Cardiac muscle cell (in vitro differentiated cells and primary cell): Measurements from ENCODE around the gene TRABD. TPM values are rescaled to one million over a fixed set of nuclear protein-coding genes. Genes with fewer than 3 reads are reported as not detected.
A peak's percentile ranks its signal among the peaks of the same experiment; 100 is the strongest.

Experiments
- DNase-seq, 2 donors: peaks; one replicate each; pipeline versions ENCODE4 v3.0.0 to v3.0.0-alpha.2; 2010 to 2017; ENCODE audit warnings: low read depth in 1 of 2, low spot score in 1 of 2
- H3K27ac ChIP-seq: fragments of 200-600 bp; sonication (generic); 2 replicates; pipeline ENCODE4 v1.5.1; 2016
- H3K27me3 ChIP-seq: fragments of 200-600 bp; sonication (generic); 2 replicates; pipeline ENCODE4 v1.6.0; 2016; ENCODE audit warnings: control low read depth
- H3K36me3 ChIP-seq: fragments of 200-600 bp; sonication (generic); 2 replicates; pipeline ENCODE4 v1.5.1; 2016; ENCODE audit warnings: control low read depth
- H3K4me1 ChIP-seq: fragments of 200-600 bp; sonication (generic); 2 replicates; pipeline ENCODE4 v1.8.1; 2017; ENCODE audit warnings: low read depth, mild to moderate bottlenecking, mixed run types
- H3K4me3 ChIP-seq: fragments of 200-600 bp; sonication (generic); 2 replicates; pipeline ENCODE4 v1.5.1; 2016; ENCODE audit warnings: mild to moderate bottlenecking
- H3K9me3 ChIP-seq: fragments of 200-600 bp; sonication (generic); 2 replicates; pipeline ENCODE4 v1.5.1; 2017; ENCODE audit warnings: low read depth, mild to moderate bottlenecking, control low read depth
- CTCF ChIP-seq: IDR thresholded peaks from 2 replicates; pipeline ENCODE4 v1.5.1; 2012; ENCODE audit warnings: low read depth, mild to moderate bottlenecking, low read length
- polyA plus RNA-seq: library from polyadenylated mRNA; unstranded; fragments of >200 nt; fragmentation: Nextera tagmentation; extraction: Ambion mirVana; gene quantifications from 2 replicates; pipeline ENCODE4 v1.2.1, GENCODE V29; 2016
- total RNA-seq: library from RNA; depleted of rRNA; stranded (reverse); fragments of >200 nt; gene quantifications from 2 replicates; pipeline ENCODE4 v1.2.3, GENCODE V29; 2016

Gene TRABD
- total and polyA plus RNA-seq, 2 experiments from 2014 or later: 50.7 to 59.6 TPM

DNA sequence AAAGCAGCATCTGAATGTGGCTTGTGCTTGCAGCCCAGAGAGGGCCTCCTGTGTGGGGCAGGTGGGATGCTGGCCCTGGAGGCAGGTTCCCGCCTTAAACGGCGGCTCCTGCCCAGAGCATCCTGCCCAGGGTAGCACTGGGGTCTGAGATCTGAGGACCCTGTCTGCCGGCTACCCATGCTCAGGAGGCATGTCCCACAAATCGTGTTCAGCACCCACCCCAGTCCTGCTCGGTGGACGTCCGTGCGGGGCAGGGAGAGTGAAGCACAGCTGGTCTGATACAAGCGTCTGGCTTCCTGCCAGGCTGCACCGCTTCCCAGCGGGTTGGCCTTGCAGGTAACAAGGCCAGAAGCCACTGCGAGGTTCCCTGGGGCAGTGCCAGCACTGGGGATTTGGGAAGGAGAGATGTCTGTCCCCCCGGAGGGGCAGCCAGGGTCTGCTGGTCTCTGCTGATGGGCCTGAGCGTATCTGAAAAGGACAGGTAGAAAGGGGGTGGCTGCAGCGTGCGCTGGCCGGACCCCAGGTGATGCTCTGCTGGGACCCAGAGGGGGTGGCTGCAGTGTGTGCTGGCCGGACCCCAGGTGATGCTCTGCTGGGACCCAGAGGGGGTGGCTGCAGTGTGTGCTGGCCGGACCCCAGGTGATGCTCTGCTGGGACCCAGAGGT lies 3.6 kb downstream of the TRABD start:
- no peaks in the 10 kb centered on the region for H3K27me3 ChIP-seq
- H3K9me3 ChIP-seq: no peaks in the 10 kb centered on the region
- no peak overlapping the region for H3K4me3 ChIP-seq
- TF ChIP-seq CTCF: no peak
- no peak for DNase-seq
- peak overlapping the region; percentile 93 for H3K27ac ChIP-seq
- no peaks in the 10 kb centered on the region for H3K36me3 ChIP-seq
- H3K4me1 ChIP-seq: peaks cover 31% of the 10 kb centered on the region

DNA sequence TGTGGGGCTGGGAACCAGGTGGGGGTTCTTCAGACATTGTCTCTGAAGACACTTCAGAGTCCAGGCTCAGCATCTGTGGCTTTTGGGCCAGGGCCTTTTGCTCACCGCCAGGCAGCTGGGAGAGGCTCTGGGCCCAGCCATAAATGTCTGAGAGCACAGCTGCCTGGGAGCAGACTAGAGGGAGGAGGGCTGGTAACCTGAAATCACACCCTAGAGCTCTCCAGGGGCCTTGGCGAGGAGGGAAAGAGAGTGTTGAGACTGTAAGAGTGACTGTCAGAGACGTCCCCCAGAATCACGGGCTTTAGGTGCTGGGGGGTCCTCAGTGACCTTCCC lies 4.1 kb downstream of the TRABD start:
- Histone ChIP-seq H3K36me3 (no peaks in the 10 kb centered on the region), H3K4me1 (peaks cover 29% of the 10 kb centered on the region), H3K27ac (peak overlapping the region; percentile 93), H3K9me3 (no peaks in the 10 kb centered on the region), H3K27me3 (no peaks in the 10 kb centered on the region), H3K4me3 (no peak overlapping the region)
- DNase-seq: no peak
- no peak for TF ChIP-seq CTCF

DNA sequence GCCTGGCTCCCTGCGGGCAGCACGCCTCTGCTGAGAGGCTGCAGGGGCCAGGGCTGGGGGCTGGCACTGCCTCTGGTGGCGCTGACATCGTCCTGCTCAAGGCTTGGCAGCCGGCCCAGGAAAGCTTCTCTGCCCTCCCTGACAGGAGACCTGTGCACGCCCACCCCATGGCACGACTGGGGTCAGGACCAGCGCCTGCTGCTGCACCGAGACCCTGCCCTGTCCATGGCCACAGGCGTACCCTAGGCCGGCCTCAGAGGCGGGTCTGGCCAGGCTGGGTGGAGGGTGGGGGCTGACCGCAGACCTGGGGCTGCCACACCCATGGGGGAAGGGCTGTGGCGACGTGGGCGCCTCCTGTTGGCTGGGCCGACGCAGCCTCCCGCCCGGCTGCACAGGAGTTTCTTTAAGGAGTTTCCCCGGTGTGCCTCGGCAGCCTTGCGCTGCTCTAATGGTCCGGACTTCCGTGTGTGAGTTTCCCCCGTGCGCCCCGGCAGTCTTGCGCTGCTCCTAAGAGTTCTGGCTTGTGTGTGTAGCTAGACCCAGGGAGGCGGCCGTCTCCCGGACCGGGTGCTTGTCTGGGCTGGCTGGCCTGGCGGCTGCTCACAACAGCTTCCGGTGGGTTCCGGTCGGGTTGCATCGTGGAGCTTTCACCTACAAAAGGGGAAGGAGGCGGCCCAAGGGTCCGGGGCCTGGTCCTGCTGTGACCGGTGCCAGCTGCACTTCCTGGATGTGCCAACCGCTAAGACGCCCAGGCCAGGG lies 4.6 kb downstream of the TRABD start:
- no peaks in the 10 kb centered on the region for H3K9me3 ChIP-seq
- TF ChIP-seq CTCF: peak; percentile 32
- H3K4me3 ChIP-seq: no peak overlapping the region
- peaks cover 29% of the 10 kb centered on the region for H3K4me1 ChIP-seq
- peak overlapping the region; percentile 93 for H3K27ac ChIP-seq
- DNase-seq: peak; percentile 43 to 50
- H3K27me3 ChIP-seq: no peaks in the 10 kb centered on the region
- H3K36me3 ChIP-seq: no peaks in the 10 kb centered on the region

- Histone ChIP-seq H3K36me3 (no peaks in the 10 kb centered on the region), H3K9me3 (no peaks in the 10 kb centered on the region), H3K4me3 (no peak overlapping the region), H3K27ac (peak overlapping the region; percentile 93), H3K27me3 (no peaks in the 10 kb centered on the region), H3K4me1 (peaks cover 29% of the 10 kb centered on the region)
- no peak for TF ChIP-seq CTCF
- DNase-seq: peak in 1 of 2 donors; percentile 54
Observed at GRCh38 chr22:50190941-50191741, 5.4 kb downstream of the TRABD start.

GRCh38 chr22:50192436-50193204 lies 6.9 kb downstream of the TRABD start:
- DNase-seq: no peak
- H3K9me3 ChIP-seq: no peaks in the 10 kb centered on the region
- H3K27me3 ChIP-seq: no peaks in the 10 kb centered on the region
- TF ChIP-seq CTCF: no peak
- H3K4me3 ChIP-seq: no peak overlapping the region
- peaks cover 29% of the 10 kb centered on the region for H3K4me1 ChIP-seq
- H3K27ac ChIP-seq: no peak overlapping the region
- H3K36me3 ChIP-seq: peaks cover 2% of the 10 kb centered on the region
